CD8-positive, alpha-beta memory T cell (primary cell): Measurements from ENCODE around the gene RUFY1. TPM values are rescaled to one million over a fixed set of nuclear protein-coding genes. Genes with fewer than 3 reads are reported as not detected.

ENCODE experiments used
- CTCF ChIA-PET: fragments of 350-600 bp; sonication (Branson Sonifier 250); formaldehyde crosslinking; loops from one replicate; lab custom pipeline; 2021; ENCODE audit warnings: antibody characterized with exemption; lab: Charles Lee
- POLR2A ChIA-PET: fragments of 350-600 bp; sonication (Branson Sonifier 250); formaldehyde crosslinking; loops from one replicate; lab custom pipeline; 2021; ENCODE audit warnings: antibody characterized with exemption; lab: Charles Lee
- DNase-seq, 5 donors: peaks; one replicate each; pipeline versions ENCODE4 v3.0.0 to v3.0.0-alpha.2; 2020 to 2022; ENCODE audit warnings: mixed read lengths in 1 of 5
- H3K27ac ChIP-seq: one replicate; pipeline ENCODE4 v1.7.0; 2013; ENCODE audit warnings: low read depth, mild to moderate bottlenecking, low read length, moderate library complexity
- H3K27me3 ChIP-seq: 2 replicates; pipeline ENCODE4 v1.7.0; 2013; ENCODE audit warnings: low read length, mild to moderate bottlenecking; ENCODE audit not compliant: insufficient read depth, poor library complexity, severe bottlenecking
- H3K36me3 ChIP-seq: 2 replicates; pipeline ENCODE4 v1.7.0; 2013; ENCODE audit warnings: mild to moderate bottlenecking, low read length, moderate library complexity; ENCODE audit not compliant: insufficient read depth
- H3K4me1 ChIP-seq: 2 replicates; pipeline ENCODE4 v1.7.0; 2013; ENCODE audit warnings: mild to moderate bottlenecking, low read length, moderate library complexity; ENCODE audit not compliant: insufficient read depth
- H3K4me3 ChIP-seq: 2 replicates; pipeline ENCODE4 v1.7.0; 2013; ENCODE audit warnings: mild to moderate bottlenecking, low read length
- H3K9me3 ChIP-seq: 2 replicates; pipeline ENCODE4 v1.7.0; 2013; ENCODE audit warnings: mild to moderate bottlenecking, low read length
- H3K27ac Mint-ChIP-seq, 8 donors: one replicate each; pipeline ENCODE4 v1.8.0; 2020 to 2021; ENCODE audit warnings: mixed read lengths in 8 of 8, mild to moderate bottlenecking in 6 of 8, inconsistent platforms in 3 of 8, moderate library complexity in 3 of 8
- H3K27me3 Mint-ChIP-seq, 2 donors: one replicate each; pipeline ENCODE4 v1.8.0; 2020 to 2021; ENCODE audit warnings: mixed read lengths in 2 of 2, mild to moderate bottlenecking in 1 of 2, moderate library complexity in 1 of 2
- H3K36me3 Mint-ChIP-seq, 3 donors: one replicate each; pipeline ENCODE4 v1.8.0; 2020 to 2021; ENCODE audit warnings: mixed read lengths in 3 of 3, inconsistent platforms in 1 of 3, mild to moderate bottlenecking in 1 of 3
- H3K4me1 Mint-ChIP-seq, 3 donors: one replicate each; pipeline ENCODE4 v1.8.0; 2020 to 2021; ENCODE audit warnings: mixed read lengths in 3 of 3, inconsistent platforms in 1 of 3, mild to moderate bottlenecking in 1 of 3
- H3K4me3 Mint-ChIP-seq, 7 donors: one replicate each; pipeline ENCODE4 v1.8.0; 2020 to 2021; ENCODE audit warnings: mixed read lengths in 7 of 7, mild to moderate bottlenecking in 6 of 7, moderate library complexity in 4 of 7, inconsistent platforms in 2 of 7
- H3K9me3 Mint-ChIP-seq, 5 donors: one replicate each; pipeline ENCODE4 v1.8.0; 2020 to 2022; ENCODE audit warnings: mixed read lengths in 5 of 5, mild to moderate bottlenecking in 3 of 5, moderate library complexity in 2 of 5, inconsistent platforms in 1 of 5
- polyA plus RNA-seq: library from polyadenylated mRNA; unstranded; fragments of 300-500 nt; fragmentation: Illumina TruSeq; gene quantifications from one replicate; pipeline ENCODE4 v1.2.3, GENCODE V29; 2021
- total RNA-seq, 2 experiments: library from RNA; stranded (reverse); gene quantifications; one replicate each; pipeline ENCODE4 v1.2.3, GENCODE V29; 2021

The RUFY1 gene
- total and polyA plus RNA-seq, 3 experiments from 2014 or later = 32.6 to 41.9 (median 40.4) TPM

- Mint-ChIP-seq H3K27ac (no peak overlapping the region), H3K36me3 (peaks cover 4 to 81% (median 15%) of the 10 kb centered on the region in 3 donors), H3K4me3 (no peak overlapping the region), H3K27me3 (no peaks in the 10 kb centered on the region), H3K4me1 (no peaks in the 10 kb centered on the region), H3K9me3 (no peaks in the 10 kb centered on the region)
- no peak overlapping the region for H3K4me3 ChIP-seq
- no peak overlapping the region for H3K27ac ChIP-seq
- CTCF ChIA-PET = no interaction called here
- no peaks in the 10 kb centered on the region for H3K27me3 ChIP-seq
- H3K36me3 ChIP-seq = peaks cover 18% of the 10 kb centered on the region
- no peaks in the 10 kb centered on the region for H3K9me3 ChIP-seq
- H3K4me1 ChIP-seq = no peaks in the 10 kb centered on the region
- POLR2A ChIA-PET = no interaction called here
- DNase-seq = no peak
Observed at GRCh38 chr5:179599566-179599965, 49.2 kb downstream of the RUFY1 start.

GRCh38 chr5:179599973-179600372 is 49.6 kb downstream of the RUFY1 start:
- POLR2A ChIA-PET = interaction anchor here (0.8 kb wide), 1 partner anchor 19 kb away, joined by 4 read pairs; no protein-coding TSS in a partner anchor

GRCh38 chr5:179601871-179602625 is 51.7 kb downstream of the RUFY1 start:
- POLR2A ChIA-PET = interaction anchor here (0.6 kb wide), 1 partner anchor 19 kb away, joined by 3 read pairs; no protein-coding TSS in a partner anchor
- no peak overlapping the region for H3K4me3 ChIP-seq
- H3K27ac ChIP-seq = no peak overlapping the region

More at GRCh38 chr5:179599973-179600372, 49.6 kb downstream of the RUFY1 start:
- Mint-ChIP-seq H3K27me3 (no peaks in the 10 kb centered on the region), H3K4me1 (no peaks in the 10 kb centered on the region), H3K36me3 (peaks cover 4 to 77% (median 15%) of the 10 kb centered on the region in 3 donors), H3K9me3 (no peaks in the 10 kb centered on the region), H3K27ac (peak overlapping the region in 1 of 8 donors; percentile 30), H3K4me3 (no peak overlapping the region)
- H3K36me3 ChIP-seq = peaks cover 15% of the 10 kb centered on the region
- H3K4me1 ChIP-seq = no peaks in the 10 kb centered on the region
- no peak for DNase-seq
- H3K4me3 ChIP-seq = no peak overlapping the region
- no peaks in the 10 kb centered on the region for H3K27me3 ChIP-seq
- CTCF ChIA-PET = no interaction called here
- no peak overlapping the region for H3K27ac ChIP-seq
- no peaks in the 10 kb centered on the region for H3K9me3 ChIP-seq

GRCh38 chr5:179603308-179603707 is 53.0 kb downstream of the RUFY1 start:
- no peaks in the 10 kb centered on the region for H3K9me3 Mint-ChIP-seq
- H3K27me3 ChIP-seq = no peaks in the 10 kb centered on the region
- peaks cover 16% of the 10 kb centered on the region for H3K36me3 ChIP-seq

More at GRCh38 chr5:179601871-179602625, 51.7 kb downstream of the RUFY1 start:
- Mint-ChIP-seq H3K9me3 (no peaks in the 10 kb centered on the region), H3K4me3 (no peak overlapping the region), H3K4me1 (no peaks in the 10 kb centered on the region), H3K27ac (peak overlapping the region in 3 of 8 donors; percentile 29 to 61 (median 33)), H3K36me3 (peaks cover 0 to 79% (median 9%) of the 10 kb centered on the region in 3 donors), H3K27me3 (no peaks in the 10 kb centered on the region)
- DNase-seq = no peak
- CTCF ChIA-PET = no interaction called here
- H3K27me3 ChIP-seq = no peaks in the 10 kb centered on the region
- H3K4me1 ChIP-seq = no peaks in the 10 kb centered on the region
- H3K9me3 ChIP-seq = no peaks in the 10 kb centered on the region
- peaks cover 19% of the 10 kb centered on the region for H3K36me3 ChIP-seq

GRCh38 chr5:179605026-179605833 is 54.9 kb downstream of the RUFY1 start:
- no peak for DNase-seq
- ChIA-PET POLR2A (interaction anchor here (1.7 kb wide), 1 partner anchor 18 kb away, joined by 7 read pairs; the partner anchor contains the start of gene HNRNPH1), CTCF (interaction anchor here (0.6 to 2.2 kb wide), 3 partner anchors 17 to 28 kb away, joined by 3 to 5 read pairs (median 4); partner anchors contain the start of gene HNRNPH1)
- no peaks in the 10 kb centered on the region for H3K9me3 ChIP-seq
- no peak overlapping the region for H3K27ac ChIP-seq
- H3K36me3 ChIP-seq = peaks cover 24% of the 10 kb centered on the region
- no peak overlapping the region for H3K4me3 ChIP-seq
- H3K27me3 Mint-ChIP-seq = no peaks in the 10 kb centered on the region
- H3K27ac Mint-ChIP-seq = peak overlapping the region in 5 of 8 donors; percentile 9 to 70 (median 32)
- no peak overlapping the region for H3K4me3 Mint-ChIP-seq
- peaks cover 16% of the 10 kb centered on the region for H3K4me1 ChIP-seq
- peaks cover 7 to 78% (median 15%) of the 10 kb centered on the region in 3 donors for H3K36me3 Mint-ChIP-seq
- H3K4me1 Mint-ChIP-seq = peaks cover 13 to 23% (median 23%) of the 10 kb centered on the region in 3 donors
- H3K9me3 Mint-ChIP-seq = no peaks in the 10 kb centered on the region
- no peaks in the 10 kb centered on the region for H3K27me3 ChIP-seq

More at GRCh38 chr5:179603308-179603707, 53.0 kb downstream of the RUFY1 start:
- no peak for DNase-seq
- peaks cover 9% of the 10 kb centered on the region for H3K4me1 ChIP-seq
- Mint-ChIP-seq H3K4me3 (no peak overlapping the region), H3K27ac (peak overlapping the region in 1 of 8 donors; percentile 78), H3K27me3 (no peaks in the 10 kb centered on the region), H3K36me3 (peaks cover 0 to 81% (median 10%) of the 10 kb centered on the region in 3 donors), H3K4me1 (peaks cover 6 to 9% (median 8%) of the 10 kb centered on the region in 3 donors)
- no peak overlapping the region for H3K4me3 ChIP-seq
- CTCF ChIA-PET = interaction anchor here (2.2 kb wide), 1 partner anchor 19 kb away, joined by 5 read pairs; no protein-coding TSS in a partner anchor
- no peak overlapping the region for H3K27ac ChIP-seq
- POLR2A ChIA-PET = no interaction called here
- no peaks in the 10 kb centered on the region for H3K9me3 ChIP-seq

- Histone ChIP-seq H3K27ac (no peak overlapping the region), H3K4me3 (no peak overlapping the region), H3K36me3 (peaks cover 35% of the 10 kb centered on the region), H3K27me3 (no peaks in the 10 kb centered on the region), H3K4me1 (peaks cover 16% of the 10 kb centered on the region), H3K9me3 (no peaks in the 10 kb centered on the region)
- no peaks in the 10 kb centered on the region for H3K9me3 Mint-ChIP-seq
- no peak for DNase-seq
- H3K4me3 Mint-ChIP-seq = no peak overlapping the region
- POLR2A ChIA-PET = interaction anchor here (1.3 to 1.9 kb wide), 3 partner anchors 10 to 17 kb away, joined by 3 to 7 read pairs (median 7); partner anchors contain the start of gene HNRNPH1
- no peaks in the 10 kb centered on the region for H3K27me3 Mint-ChIP-seq
- CTCF ChIA-PET = no interaction called here
- peaks cover 19 to 33% (median 29%) of the 10 kb centered on the region in 3 donors for H3K4me1 Mint-ChIP-seq
- H3K36me3 Mint-ChIP-seq = peaks cover 12 to 83% (median 20%) of the 10 kb centered on the region in 3 donors
- H3K27ac Mint-ChIP-seq = peak overlapping the region in 4 of 8 donors; percentile 2 to 79 (median 56)
Observed at GRCh38 chr5:179606071-179606909, 55.9 kb downstream of the RUFY1 start.

- H3K4me3 Mint-ChIP-seq = no peak overlapping the region
- Histone ChIP-seq H3K27me3 (no peaks in the 10 kb centered on the region), H3K36me3 (peaks cover 40% of the 10 kb centered on the region), H3K9me3 (no peaks in the 10 kb centered on the region), H3K4me3 (no peak overlapping the region), H3K27ac (no peak overlapping the region), H3K4me1 (peaks cover 16% of the 10 kb centered on the region)
- ChIA-PET POLR2A (interaction anchor here (1.3 to 1.9 kb wide), 3 partner anchors 10 to 17 kb away, joined by 3 to 7 read pairs (median 7); partner anchors contain the start of gene HNRNPH1), CTCF (no interaction called here)
- H3K27ac Mint-ChIP-seq = peak overlapping the region in 3 of 8 donors; percentile 2 to 66 (median 45)
- peaks cover 12 to 85% (median 23%) of the 10 kb centered on the region in 3 donors for H3K36me3 Mint-ChIP-seq
- DNase-seq = no peak
- peaks cover 23 to 37% (median 33%) of the 10 kb centered on the region in 3 donors for H3K4me1 Mint-ChIP-seq
- no peaks in the 10 kb centered on the region for H3K27me3 Mint-ChIP-seq
- no peaks in the 10 kb centered on the region for H3K9me3 Mint-ChIP-seq
Observed at GRCh38 chr5:179606910-179607159, 56.5 kb downstream of the RUFY1 start.
